ENCODE data around the gene RASSF8. TPM values are rescaled to one million over a fixed set of nuclear protein-coding genes. Genes with fewer than 3 reads are reported as not detected.

The RASSF8 gene
- total and polyA plus RNA-seq, 2 experiments from 2014 or later = 11.5 to 30.6 TPM

DNA sequence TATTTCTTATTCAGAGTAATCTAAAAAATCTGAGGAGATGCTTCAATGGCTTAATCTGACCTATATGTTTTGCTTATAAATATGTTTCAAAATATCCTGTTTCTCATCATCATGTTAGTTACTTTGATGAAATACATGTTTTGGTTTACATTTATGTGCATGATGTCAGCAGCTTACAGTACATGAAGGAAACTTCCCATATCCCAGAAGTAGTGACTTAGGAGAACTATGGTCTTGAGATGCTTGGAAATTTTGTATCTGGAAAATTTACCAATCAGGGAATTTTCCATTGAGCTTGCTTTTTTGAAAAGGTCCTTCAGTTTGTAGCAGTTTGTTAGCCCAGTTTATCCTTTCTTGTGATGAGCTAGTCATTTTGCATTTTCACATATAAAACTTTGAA, 73.3 kb downstream of the RASSF8 start:
- H3K27me3 Mint-ChIP-seq (ENCODE audit: insufficient read depth, low read depth, poor library complexity) = no peaks in the 10 kb centered on the region
- no peak overlapping the region for H3K4me3 ChIP-seq
- TF ChIP-seq POLR2AphosphoS5 (IDR thresholded peaks at IDR 0.05; ENCODE audit: low read depth) (no peak), NANOG (IDR thresholded peaks at IDR 0.05; ENCODE audit: borderline replicate concordance) (no peak), EZH2 (IDR thresholded peaks at IDR 0.05; ENCODE audit: low read depth, unreplicated experiment) (no peak), ZNF331 (CRISPR knock-in tag; IDR thresholded peaks at IDR 0.05; ENCODE audit: low read depth) (no peak), EZH2phosphoT487 (IDR thresholded peaks at IDR 0.05; ENCODE audit: unreplicated experiment) (no peak), STAT1 (IDR thresholded peaks at IDR 0.05; ENCODE audit: unreplicated experiment) (no peak), CREB1 (CRISPR knock-in tag; IDR thresholded peaks at IDR 0.05; ENCODE audit: low read depth) (no peak), ZNF114 (CRISPR knock-in tag; IDR thresholded peaks at IDR 0.05) (no peak), JUNB (IDR thresholded peaks at IDR 0.05; ENCODE audit: unreplicated experiment) (no peak)
- TF ChIP-seq, protein P1, sequence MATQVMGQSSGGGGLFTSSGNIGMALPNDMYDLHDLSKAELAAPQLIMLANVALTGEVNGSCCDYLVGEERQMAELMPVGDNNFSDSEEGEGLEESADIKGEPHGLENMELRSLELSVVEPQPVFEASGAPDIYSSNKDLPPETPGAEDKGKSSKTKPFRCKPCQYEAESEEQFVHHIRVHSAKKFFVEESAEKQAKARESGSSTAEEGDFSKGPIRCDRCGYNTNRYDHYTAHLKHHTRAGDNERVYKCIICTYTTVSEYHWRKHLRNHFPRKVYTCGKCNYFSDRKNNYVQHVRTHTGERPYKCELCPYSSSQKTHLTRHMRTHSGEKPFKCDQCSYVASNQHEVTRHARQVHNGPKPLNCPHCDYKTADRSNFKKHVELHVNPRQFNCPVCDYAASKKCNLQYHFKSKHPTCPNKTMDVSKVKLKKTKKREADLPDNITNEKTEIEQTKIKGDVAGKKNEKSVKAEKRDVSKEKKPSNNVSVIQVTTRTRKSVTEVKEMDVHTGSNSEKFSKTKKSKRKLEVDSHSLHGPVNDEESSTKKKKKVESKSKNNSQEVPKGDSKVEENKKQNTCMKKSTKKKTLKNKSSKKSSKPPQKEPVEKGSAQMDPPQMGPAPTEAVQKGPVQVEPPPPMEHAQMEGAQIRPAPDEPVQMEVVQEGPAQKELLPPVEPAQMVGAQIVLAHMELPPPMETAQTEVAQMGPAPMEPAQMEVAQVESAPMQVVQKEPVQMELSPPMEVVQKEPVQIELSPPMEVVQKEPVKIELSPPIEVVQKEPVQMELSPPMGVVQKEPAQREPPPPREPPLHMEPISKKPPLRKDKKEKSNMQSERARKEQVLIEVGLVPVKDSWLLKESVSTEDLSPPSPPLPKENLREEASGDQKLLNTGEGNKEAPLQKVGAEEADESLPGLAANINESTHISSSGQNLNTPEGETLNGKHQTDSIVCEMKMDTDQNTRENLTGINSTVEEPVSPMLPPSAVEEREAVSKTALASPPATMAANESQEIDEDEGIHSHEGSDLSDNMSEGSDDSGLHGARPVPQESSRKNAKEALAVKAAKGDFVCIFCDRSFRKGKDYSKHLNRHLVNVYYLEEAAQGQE (IDR thresholded peaks at IDR 0.05; ENCODE audit: unreplicated experiment) = no peak
- TF ChIP-seq, protein P2, sequence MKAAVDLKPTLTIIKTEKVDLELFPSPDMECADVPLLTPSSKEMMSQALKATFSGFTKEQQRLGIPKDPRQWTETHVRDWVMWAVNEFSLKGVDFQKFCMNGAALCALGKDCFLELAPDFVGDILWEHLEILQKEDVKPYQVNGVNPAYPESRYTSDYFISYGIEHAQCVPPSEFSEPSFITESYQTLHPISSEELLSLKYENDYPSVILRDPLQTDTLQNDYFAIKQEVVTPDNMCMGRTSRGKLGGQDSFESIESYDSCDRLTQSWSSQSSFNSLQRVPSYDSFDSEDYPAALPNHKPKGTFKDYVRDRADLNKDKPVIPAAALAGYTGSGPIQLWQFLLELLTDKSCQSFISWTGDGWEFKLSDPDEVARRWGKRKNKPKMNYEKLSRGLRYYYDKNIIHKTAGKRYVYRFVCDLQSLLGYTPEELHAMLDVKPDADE (IDR thresholded peaks at IDR 0.05) = no peak
- TF ChIP-seq, protein P3, sequence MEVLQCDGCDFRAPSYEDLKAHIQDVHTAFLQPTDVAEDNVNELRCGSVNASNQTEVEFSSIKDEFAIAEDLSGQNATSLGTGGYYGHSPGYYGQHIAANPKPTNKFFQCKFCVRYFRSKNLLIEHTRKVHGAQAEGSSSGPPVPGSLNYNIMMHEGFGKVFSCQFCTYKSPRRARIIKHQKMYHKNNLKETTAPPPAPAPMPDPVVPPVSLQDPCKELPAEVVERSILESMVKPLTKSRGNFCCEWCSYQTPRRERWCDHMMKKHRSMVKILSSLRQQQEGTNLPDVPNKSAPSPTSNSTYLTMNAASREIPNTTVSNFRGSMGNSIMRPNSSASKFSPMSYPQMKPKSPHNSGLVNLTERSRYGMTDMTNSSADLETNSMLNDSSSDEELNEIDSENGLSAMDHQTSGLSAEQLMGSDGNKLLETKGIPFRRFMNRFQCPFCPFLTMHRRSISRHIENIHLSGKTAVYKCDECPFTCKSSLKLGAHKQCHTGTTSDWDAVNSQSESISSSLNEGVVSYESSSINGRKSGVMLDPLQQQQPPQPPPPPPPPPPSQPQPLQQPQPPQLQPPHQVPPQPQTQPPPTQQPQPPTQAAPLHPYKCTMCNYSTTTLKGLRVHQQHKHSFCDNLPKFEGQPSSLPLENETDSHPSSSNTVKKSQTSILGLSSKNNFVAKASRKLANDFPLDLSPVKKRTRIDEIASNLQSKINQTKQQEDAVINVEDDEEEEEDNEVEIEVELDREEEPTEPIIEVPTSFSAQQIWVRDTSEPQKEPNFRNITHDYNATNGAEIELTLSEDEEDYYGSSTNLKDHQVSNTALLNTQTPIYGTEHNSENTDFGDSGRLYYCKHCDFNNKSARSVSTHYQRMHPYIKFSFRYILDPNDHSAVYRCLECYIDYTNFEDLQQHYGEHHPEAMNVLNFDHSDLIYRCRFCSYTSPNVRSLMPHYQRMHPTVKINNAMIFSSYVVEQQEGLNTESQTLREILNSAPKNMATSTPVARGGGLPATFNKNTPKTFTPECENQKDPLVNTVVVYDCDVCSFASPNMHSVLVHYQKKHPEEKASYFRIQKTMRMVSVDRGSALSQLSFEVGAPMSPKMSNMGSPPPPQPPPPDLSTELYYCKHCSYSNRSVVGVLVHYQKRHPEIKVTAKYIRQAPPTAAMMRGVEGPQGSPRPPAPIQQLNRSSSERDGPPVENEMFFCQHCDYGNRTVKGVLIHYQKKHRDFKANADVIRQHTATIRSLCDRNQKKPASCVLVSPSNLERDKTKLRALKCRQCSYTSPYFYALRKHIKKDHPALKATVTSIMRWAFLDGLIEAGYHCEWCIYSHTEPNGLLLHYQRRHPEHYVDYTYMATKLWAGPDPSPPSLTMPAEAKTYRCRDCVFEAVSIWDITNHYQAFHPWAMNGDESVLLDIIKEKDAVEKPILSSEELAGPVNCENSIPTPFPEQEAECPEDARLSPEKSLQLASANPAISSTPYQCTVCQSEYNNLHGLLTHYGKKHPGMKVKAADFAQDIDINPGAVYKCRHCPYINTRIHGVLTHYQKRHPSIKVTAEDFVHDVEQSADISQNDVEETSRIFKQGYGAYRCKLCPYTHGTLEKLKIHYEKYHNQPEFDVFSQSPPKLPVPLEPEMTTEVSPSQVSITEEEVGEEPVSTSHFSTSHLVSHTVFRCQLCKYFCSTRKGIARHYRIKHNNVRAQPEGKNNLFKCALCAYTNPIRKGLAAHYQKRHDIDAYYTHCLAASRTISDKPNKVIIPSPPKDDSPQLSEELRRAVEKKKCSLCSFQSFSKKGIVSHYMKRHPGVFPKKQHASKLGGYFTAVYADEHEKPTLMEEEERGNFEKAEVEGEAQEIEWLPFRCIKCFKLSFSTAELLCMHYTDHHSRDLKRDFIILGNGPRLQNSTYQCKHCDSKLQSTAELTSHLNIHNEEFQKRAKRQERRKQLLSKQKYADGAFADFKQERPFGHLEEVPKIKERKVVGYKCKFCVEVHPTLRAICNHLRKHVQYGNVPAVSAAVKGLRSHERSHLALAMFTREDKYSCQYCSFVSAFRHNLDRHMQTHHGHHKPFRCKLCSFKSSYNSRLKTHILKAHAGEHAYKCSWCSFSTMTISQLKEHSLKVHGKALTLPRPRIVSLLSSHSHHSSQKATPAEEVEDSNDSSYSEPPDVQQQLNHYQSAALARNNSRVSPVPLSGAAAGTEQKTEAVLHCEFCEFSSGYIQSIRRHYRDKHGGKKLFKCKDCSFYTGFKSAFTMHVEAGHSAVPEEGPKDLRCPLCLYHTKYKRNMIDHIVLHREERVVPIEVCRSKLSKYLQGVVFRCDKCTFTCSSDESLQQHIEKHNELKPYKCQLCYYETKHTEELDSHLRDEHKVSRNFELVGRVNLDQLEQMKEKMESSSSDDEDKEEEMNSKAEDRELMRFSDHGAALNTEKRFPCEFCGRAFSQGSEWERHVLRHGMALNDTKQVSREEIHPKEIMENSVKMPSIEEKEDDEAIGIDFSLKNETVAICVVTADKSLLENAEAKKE (CRISPR knock-in tag; IDR thresholded peaks at IDR 0.05) = no peak
- TF ChIP-seq, protein P4, sequence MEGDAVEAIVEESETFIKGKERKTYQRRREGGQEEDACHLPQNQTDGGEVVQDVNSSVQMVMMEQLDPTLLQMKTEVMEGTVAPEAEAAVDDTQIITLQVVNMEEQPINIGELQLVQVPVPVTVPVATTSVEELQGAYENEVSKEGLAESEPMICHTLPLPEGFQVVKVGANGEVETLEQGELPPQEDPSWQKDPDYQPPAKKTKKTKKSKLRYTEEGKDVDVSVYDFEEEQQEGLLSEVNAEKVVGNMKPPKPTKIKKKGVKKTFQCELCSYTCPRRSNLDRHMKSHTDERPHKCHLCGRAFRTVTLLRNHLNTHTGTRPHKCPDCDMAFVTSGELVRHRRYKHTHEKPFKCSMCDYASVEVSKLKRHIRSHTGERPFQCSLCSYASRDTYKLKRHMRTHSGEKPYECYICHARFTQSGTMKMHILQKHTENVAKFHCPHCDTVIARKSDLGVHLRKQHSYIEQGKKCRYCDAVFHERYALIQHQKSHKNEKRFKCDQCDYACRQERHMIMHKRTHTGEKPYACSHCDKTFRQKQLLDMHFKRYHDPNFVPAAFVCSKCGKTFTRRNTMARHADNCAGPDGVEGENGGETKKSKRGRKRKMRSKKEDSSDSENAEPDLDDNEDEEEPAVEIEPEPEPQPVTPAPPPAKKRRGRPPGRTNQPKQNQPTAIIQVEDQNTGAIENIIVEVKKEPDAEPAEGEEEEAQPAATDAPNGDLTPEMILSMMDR (conservative IDR thresholded peaks at IDR 0.05; ENCODE audit: low read depth in 2 of 2) = no peak
- H3K9me3 Mint-ChIP-seq = no peaks in the 10 kb centered on the region
- ATAC-seq = no peak
- H3K9me2 ChIP-seq (ENCODE audit: insufficient read depth) = no peaks in the 10 kb centered on the region
- peaks cover 18% of the 10 kb centered on the region for H3K79me2 ChIP-seq (replicated peaks; ENCODE audit: insufficient read depth)
- H4K20me1 ChIP-seq (replicated peaks; ENCODE audit: insufficient read depth) = no peaks in the 10 kb centered on the region
- H3F3A ChIP-seq (replicated peaks; ENCODE audit: low read depth) = no peaks in the 10 kb centered on the region
- no peak overlapping the region for H3K4me3 Mint-ChIP-seq
- no peak overlapping the region for H3K27ac Mint-ChIP-seq
- H2AFZ ChIP-seq = no peak overlapping the region
- H3K4me2 ChIP-seq = no peak overlapping the region
- H3K36me3 Mint-ChIP-seq (ENCODE audit: low read depth) = no peaks in the 10 kb centered on the region
- no peak for DNase-seq (ENCODE audit: low spot score)
- no peaks in the 10 kb centered on the region for H3K4me1 ChIP-seq (ENCODE audit: insufficient read depth)
- no peak overlapping the region for H3K27ac ChIP-seq (ENCODE audit: low read depth)
- no peaks in the 10 kb centered on the region for H3K36me3 ChIP-seq (ENCODE audit: insufficient read depth)
- H3K4me1 Mint-ChIP-seq = peaks cover 17% of the 10 kb centered on the region; the same call in 2 of the 3 replicates
- H3K27me3 ChIP-seq (ENCODE audit: insufficient read depth) = no peaks in the 10 kb centered on the region
